Panc1 (cell line): Measurements from ENCODE around the gene DIP2C. TPM values are rescaled to one million over a fixed set of nuclear protein-coding genes. Genes with fewer than 3 reads are reported as not detected.

Experiments
- ATAC-seq: fragments of 200-7000 bp; cut with Tn5 transposase; 2 replicates; pipeline ENCODE4 v1.9.1; 2020; ENCODE audit warnings: mild to moderate bottlenecking, moderate library complexity
- BruUV-seq: library from RNA; stranded (reverse); fragments of 400-500 nt; replicated peaks from 2 replicates; lab custom pipeline; 2021; lab: Mats Ljungman, UMichigan
- CTCF ChIA-PET: fragments of 300-600 bp; sonication (Branson Sonifier 250); formaldehyde crosslinking; loops from one replicate; lab custom pipeline; 2022; ENCODE audit warnings: antibody characterized with exemption; lab: Charles Lee
- POLR2A ChIA-PET: fragments of 300-600 bp; sonication (Branson Sonifier 250); formaldehyde crosslinking; loops from one replicate; lab custom pipeline; 2022; ENCODE audit warnings: antibody characterized with exemption; lab: Charles Lee
- DNase-seq: peaks from one replicate; pipeline ENCODE4 v3.0.0-alpha.2; 2010; ENCODE audit warnings: low read depth, low spot score
- H3K27ac ChIP-seq: 2 replicates; pipeline ENCODE4 v1.5.1; 2011; ENCODE audit warnings: mild to moderate bottlenecking, low read length, inconsistent platforms
- H3K27me3 ChIP-seq: fragments of 200-500 bp; sonication (Bioruptor generic); 2 replicates; pipeline ENCODE4 v1.6.0; 2014; ENCODE audit warnings: low read length, inconsistent platforms; ENCODE audit not compliant: control insufficient read depth, insufficient read depth
- H3K36me3 ChIP-seq: fragments of 200-500 bp; sonication (Bioruptor generic); 2 replicates; pipeline ENCODE4 v1.5.1; 2014; ENCODE audit warnings: inconsistent platforms, mild to moderate bottlenecking, low read length, moderate library complexity; ENCODE audit not compliant: control insufficient read depth, insufficient read depth
- H3K4me1 ChIP-seq: 2 replicates; pipeline ENCODE4 v1.5.1; 2011; ENCODE audit warnings: inconsistent platforms, mild to moderate bottlenecking, low read length, moderate library complexity; ENCODE audit not compliant: control insufficient read depth, insufficient read depth
- H3K4me3 ChIP-seq, 2 experiments: 2 replicates each; pipeline ENCODE4 v1.5.1; 2011 to 2012; ENCODE audit warnings: low read depth in 2 of 2, low read length in 2 of 2, mild to moderate bottlenecking in 2 of 2, inconsistent platforms in 1 of 2, moderate library complexity in 1 of 2
- H3K9me3 ChIP-seq: fragments of 200-500 bp; sonication (Bioruptor generic); 2 replicates; pipeline ENCODE4 v1.5.1; 2014; ENCODE audit warnings: low read depth, mild to moderate bottlenecking, inconsistent platforms, low read length, moderate library complexity; ENCODE audit not compliant: control insufficient read depth, insufficient read depth
- CTCF ChIP-seq: fragments of 450-650 bp; IDR thresholded peaks from 2 replicates; pipeline ENCODE4 v1.5.1; 2017; ENCODE audit warnings: mild to moderate bottlenecking
- POLR2AphosphoS5 ChIP-seq: IDR thresholded peaks from 2 replicates; pipeline ENCODE4 v1.6.1; 2012; ENCODE audit warnings: mild to moderate bottlenecking, low read depth, low read length, moderate library complexity
- REST ChIP-seq, 2 experiments: IDR thresholded peaks; 2 replicates each; pipeline ENCODE4 v1.6.1; 2011 to 2012; ENCODE audit warnings: low read depth in 2 of 2, control low read depth in 1 of 2, low read length in 1 of 2, mild to moderate bottlenecking in 1 of 2, moderate library complexity in 1 of 2; ENCODE audit not compliant: insufficient read depth in 1 of 2
- SIN3A ChIP-seq: IDR thresholded peaks from 2 replicates; pipeline ENCODE4 v1.6.1; 2012; ENCODE audit warnings: low read depth, mild to moderate bottlenecking, low read length, moderate library complexity, borderline replicate concordance; ENCODE audit not compliant: insufficient read depth
- TCF7L2 ChIP-seq: IDR thresholded peaks from 2 replicates; pipeline ENCODE4 v1.6.1; 2011; ENCODE audit warnings: mild to moderate bottlenecking, low read depth, low read length, inconsistent platforms
- in situ Hi-C: cut with HindIII; loops from 2 replicates; pipeline ENCODE4 v1.10.0; 2016; ENCODE audit warnings: low sequenced_read_pairs, low pct_unique_long_range_greater_than_20kb
- intact Hi-C: fragments of 100-400 bp; cut with micrococcal nuclease; formaldehyde crosslinking; loops from one replicate; pipeline ENCODE4 v1.10.0; 2022; ENCODE audit not compliant: unreplicated experiment
- total RNA-seq: library from RNA; stranded (reverse); gene quantifications from one replicate; pipeline ENCODE4 v1.2.1, GENCODE V29; 2021; ENCODE audit not compliant: unreplicated experiment

Gene DIP2C
- total RNA-seq, 1 experiment from 2014 or later = 13.2 TPM

- Histone ChIP-seq H3K27me3 (no peaks in the 10 kb centered on the region), H3K4me3 (no peak overlapping the region), H3K36me3 (no peaks in the 10 kb centered on the region), H3K27ac (no peak overlapping the region), H3K9me3 (no peaks in the 10 kb centered on the region), H3K4me1 (no peaks in the 10 kb centered on the region)
- TF ChIP-seq SIN3A = no peak
- TF ChIP-seq CTCF = no peak
- TF ChIP-seq POLR2AphosphoS5 = no peak
- no peak for TF ChIP-seq TCF7L2
- no peak for TF ChIP-seq REST (IDR thresholded peaks at IDR 0.05; ENCODE audit: insufficient read depth in 1 of 2, low read depth in 2 of 2, low read length in 1 of 2)
- DNase-seq (no peak), ATAC-seq (no peak)
- intact Hi-C loops = no loop called here
- in situ Hi-C loops = no loop called here
- BruUV-seq = no TSS peak
- ChIA-PET CTCF (no interaction called here), POLR2A (no interaction called here)
These were observed 90.9 kb downstream of the DIP2C start for GRCh38 chr10:598415-599170.

GRCh38 chr10:597976-598375 lies 91.5 kb downstream of the DIP2C start:
- Histone ChIP-seq H3K4me1 (no peaks in the 10 kb centered on the region), H3K9me3 (no peaks in the 10 kb centered on the region), H3K4me3 (no peak overlapping the region), H3K27me3 (no peaks in the 10 kb centered on the region), H3K36me3 (no peaks in the 10 kb centered on the region), H3K27ac (no peak overlapping the region)
- DNase-seq (no peak), ATAC-seq (no peak)
- ChIA-PET POLR2A (no interaction called here), CTCF (no interaction called here)
- intact Hi-C loops = no loop called here
- TF ChIP-seq REST (IDR thresholded peaks at IDR 0.05; ENCODE audit: insufficient read depth in 1 of 2, low read depth in 2 of 2, low read length in 1 of 2) (no peak), TCF7L2 (no peak), SIN3A (no peak), POLR2AphosphoS5 (no peak), CTCF (no peak)
- in situ Hi-C loops = no loop called here
- BruUV-seq = no TSS peak
